ENCODE measurements around the gene RSPO3.

DNA sequence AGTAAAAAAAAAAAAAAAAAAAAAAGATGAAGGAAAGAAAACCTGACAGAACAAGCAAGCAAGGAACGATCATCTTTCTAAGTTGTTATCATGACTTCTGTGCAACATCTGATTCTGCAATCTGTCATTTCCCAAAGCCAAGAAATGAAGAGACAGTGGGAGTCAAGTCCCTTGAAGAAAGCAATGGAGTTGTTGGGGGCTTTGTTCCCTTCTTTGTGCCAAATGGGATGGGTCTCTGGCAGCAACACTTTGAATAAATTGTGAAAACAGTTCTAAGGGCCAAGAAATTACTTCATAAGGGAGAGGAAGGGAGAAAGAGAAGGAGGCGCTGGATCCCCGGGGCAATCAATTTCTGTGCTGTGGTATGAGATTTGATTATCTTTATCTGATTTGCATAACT is 33.3 kb upstream of the RSPO3 start:
- TF ChIP-seq, protein P1, sequence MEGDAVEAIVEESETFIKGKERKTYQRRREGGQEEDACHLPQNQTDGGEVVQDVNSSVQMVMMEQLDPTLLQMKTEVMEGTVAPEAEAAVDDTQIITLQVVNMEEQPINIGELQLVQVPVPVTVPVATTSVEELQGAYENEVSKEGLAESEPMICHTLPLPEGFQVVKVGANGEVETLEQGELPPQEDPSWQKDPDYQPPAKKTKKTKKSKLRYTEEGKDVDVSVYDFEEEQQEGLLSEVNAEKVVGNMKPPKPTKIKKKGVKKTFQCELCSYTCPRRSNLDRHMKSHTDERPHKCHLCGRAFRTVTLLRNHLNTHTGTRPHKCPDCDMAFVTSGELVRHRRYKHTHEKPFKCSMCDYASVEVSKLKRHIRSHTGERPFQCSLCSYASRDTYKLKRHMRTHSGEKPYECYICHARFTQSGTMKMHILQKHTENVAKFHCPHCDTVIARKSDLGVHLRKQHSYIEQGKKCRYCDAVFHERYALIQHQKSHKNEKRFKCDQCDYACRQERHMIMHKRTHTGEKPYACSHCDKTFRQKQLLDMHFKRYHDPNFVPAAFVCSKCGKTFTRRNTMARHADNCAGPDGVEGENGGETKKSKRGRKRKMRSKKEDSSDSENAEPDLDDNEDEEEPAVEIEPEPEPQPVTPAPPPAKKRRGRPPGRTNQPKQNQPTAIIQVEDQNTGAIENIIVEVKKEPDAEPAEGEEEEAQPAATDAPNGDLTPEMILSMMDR (conservative IDR thresholded peaks at IDR 0.05; ENCODE audit: low read depth, low read length) = no peak
- TF ChIP-seq SMC3 (IDR thresholded peaks at IDR 0.05; ENCODE audit: low read depth, low read length) (no peak), RCOR1 (IDR thresholded peaks at IDR 0.05; ENCODE audit: insufficient replicate concordance, low read length) (no peak), RAD21 (IDR thresholded peaks at IDR 0.05; ENCODE audit: low read length) (no peak), POLR2A (IDR thresholded peaks at IDR 0.05; ENCODE audit: low read depth, low read length) (no peak), MXI1 (IDR thresholded peaks at IDR 0.05; ENCODE audit: borderline replicate concordance, low read depth, low read length) (no peak), RFX5 (IDR thresholded peaks at IDR 0.05; ENCODE audit: low read depth, low read length) (no peak), FOS (IDR thresholded peaks at IDR 0.05; ENCODE audit: low read depth, low read length) (no peak), BHLHE40 (IDR thresholded peaks at IDR 0.05; ENCODE audit: low read depth, low read length) (no peak), CHD1 (IDR thresholded peaks at IDR 0.05; ENCODE audit: low read depth, low read length) (no peak), CEBPB (IDR thresholded peaks at IDR 0.05; ENCODE audit: low read depth, low read length) (no peak), NFE2L2 (IDR thresholded peaks at IDR 0.05; ENCODE audit: low read depth, low read length) (no peak)
- TF ChIP-seq, protein P2, sequence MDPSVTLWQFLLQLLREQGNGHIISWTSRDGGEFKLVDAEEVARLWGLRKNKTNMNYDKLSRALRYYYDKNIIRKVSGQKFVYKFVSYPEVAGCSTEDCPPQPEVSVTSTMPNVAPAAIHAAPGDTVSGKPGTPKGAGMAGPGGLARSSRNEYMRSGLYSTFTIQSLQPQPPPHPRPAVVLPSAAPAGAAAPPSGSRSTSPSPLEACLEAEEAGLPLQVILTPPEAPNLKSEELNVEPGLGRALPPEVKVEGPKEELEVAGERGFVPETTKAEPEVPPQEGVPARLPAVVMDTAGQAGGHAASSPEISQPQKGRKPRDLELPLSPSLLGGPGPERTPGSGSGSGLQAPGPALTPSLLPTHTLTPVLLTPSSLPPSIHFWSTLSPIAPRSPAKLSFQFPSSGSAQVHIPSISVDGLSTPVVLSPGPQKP (IDR thresholded peaks at IDR 0.05; ENCODE audit: borderline replicate concordance, low read depth, low read length) = no peak

Measured in IMR-90 (cell line).